HCT116 (cell line): ENCODE data around the gene MIDN. TPM values are rescaled to one million over a fixed set of nuclear protein-coding genes. Genes with fewer than 3 reads are reported as not detected.

Source experiments
- ATAC-seq: fragments of 200-7000 bp; cut with Tn5 transposase; 2 replicates; pipeline ENCODE4 v1.9.1; 2020; ENCODE audit warnings: mild to moderate bottlenecking, moderate library complexity
- BruUV-seq: library from RNA; stranded (reverse); fragments of 400-500 nt; replicated peaks from 2 replicates; lab custom pipeline; 2021; lab: Mats Ljungman, UMichigan
- CTCF ChIA-PET: fragments of 300-600 bp; sonication (Branson Sonifier 250); formaldehyde crosslinking; loops from one replicate; lab custom pipeline; 2021; ENCODE audit warnings: antibody characterized with exemption; lab: Charles Lee
- POLR2A ChIA-PET: fragments of 300-600, 350-600 bp; sonication (Branson Sonifier 250); formaldehyde crosslinking; loops from one replicate; lab custom pipeline; 2021; ENCODE audit warnings: antibody characterized with exemption; lab: Charles Lee
- RAD21 ChIA-PET, 2 experiments: fragments of 300-600 bp; sonication (Branson Sonifier 250); formaldehyde crosslinking; loops; one replicate each; lab custom pipeline; 2023; ENCODE audit warnings: low total read pairs in 2 of 2; ENCODE audit not compliant: uncharacterized antibody in 2 of 2, unreplicated experiment in 2 of 2, low non-redundant PET in 1 of 2; lab: Charles Lee
- DNase-seq: peaks from one replicate; pipeline ENCODE4 v3.0.0-alpha.2; 2010; ENCODE audit warnings: low read depth, low spot score
- H2AFZ ChIP-seq: fragments of 200-600 bp; shearing (Covaris generic), sonication (generic); 2 replicates; pipeline ENCODE4 v1.6.1; 2017; ENCODE audit warnings: low read depth, mixed run types, mixed read lengths, antibody characterized with exemption, low read length; ENCODE audit not compliant: poor library complexity, severe bottlenecking
- H3K27ac ChIP-seq: 2 replicates; pipeline ENCODE4 v1.5.1; 2012; ENCODE audit warnings: low read depth, low read length
- H3K27me3 ChIP-seq: fragments of 200-600 bp; sonication (generic); 2 replicates; pipeline ENCODE4 v1.6.1; 2016; ENCODE audit warnings: mixed run types, low read length, mixed read lengths; ENCODE audit not compliant: insufficient read depth
- H3K36me3 ChIP-seq, 2 experiments: fragments of 200-500 bp in 1 of 2; fragments of 200-600 bp in 1 of 2; sonication (Bioruptor generic) in 1 of 2; sonication (generic) in 1 of 2; 2 replicates each; pipeline versions ENCODE4 v1.5.1 to v1.6.1; 2014 to 2016; ENCODE audit warnings: low read length in 2 of 2, inconsistent platforms in 1 of 2, mixed read lengths in 1 of 2, mixed run types in 1 of 2; ENCODE audit not compliant: insufficient read depth in 2 of 2, control insufficient read depth in 1 of 2
- H3K4me1 ChIP-seq, 2 experiments: fragments of 200-600 bp in 1 of 2; sonication (generic) in 1 of 2; 2 replicates each; pipeline versions ENCODE4 v1.5.1 to v1.6.1; 2012 to 2017; ENCODE audit warnings: low read length in 2 of 2, inconsistent platforms in 1 of 2, mild to moderate bottlenecking in 1 of 2, mixed read lengths in 1 of 2, mixed run types in 1 of 2, moderate library complexity in 1 of 2; ENCODE audit not compliant: insufficient read depth in 2 of 2, control insufficient read depth in 1 of 2
- H3K4me2 ChIP-seq: fragments of 200-600 bp; sonication (generic); 2 replicates; pipeline ENCODE4 v1.6.1; 2017; ENCODE audit warnings: mixed run types, low read length, mixed read lengths
- H3K4me3 ChIP-seq, 2 experiments: fragments of 200-600 bp in 1 of 2; sonication (generic) in 1 of 2; replicated peaks in 1 of 2; 2 replicates each; pipeline ENCODE4 v1.5.1; 2011 to 2016; ENCODE audit warnings: low read length in 2 of 2, control low read depth in 1 of 2, low read depth in 1 of 2, mild to moderate bottlenecking in 1 of 2, mixed read lengths in 1 of 2, mixed run types in 1 of 2
- H3K79me2 ChIP-seq: fragments of 200-600 bp; sonication (generic); 2 replicates; pipeline ENCODE4 v1.6.1; 2017; ENCODE audit warnings: mild to moderate bottlenecking, mixed run types, low read length, moderate library complexity, mixed read lengths; ENCODE audit not compliant: insufficient read depth
- H3K9ac ChIP-seq: fragments of 200-600 bp; sonication (generic); 2 replicates; pipeline ENCODE4 v1.6.1; 2016; ENCODE audit warnings: low read length, mixed read lengths
- H3K9me2 ChIP-seq: fragments of 200-600 bp; sonication (generic), shearing (Covaris generic); 2 replicates; pipeline ENCODE4 v1.6.1; 2017; ENCODE audit warnings: mixed run types, mild to moderate bottlenecking, moderate library complexity; ENCODE audit not compliant: insufficient read depth
- H3K9me3 ChIP-seq, 2 experiments: fragments of 200-500 bp in 1 of 2; fragments of 200-600 bp in 1 of 2; sonication (Bioruptor generic) in 1 of 2; sonication (generic) in 1 of 2; 2 replicates each; pipeline ENCODE4 v1.6.1; 2014 to 2017; ENCODE audit warnings: low read length in 2 of 2, mixed read lengths in 2 of 2, inconsistent platforms in 1 of 2, low read depth in 1 of 2, mild to moderate bottlenecking in 1 of 2, mixed run types in 1 of 2, moderate library complexity in 1 of 2; ENCODE audit not compliant: control insufficient read depth in 1 of 2, insufficient read depth in 1 of 2
- H4K20me1 ChIP-seq: fragments of 200-600 bp; sonication (generic), shearing (Covaris generic); 2 replicates; pipeline ENCODE4 v1.6.1; 2017; ENCODE audit warnings: mixed run types, mild to moderate bottlenecking, moderate library complexity; ENCODE audit not compliant: insufficient read depth
- ATF3 ChIP-seq: IDR thresholded peaks from 2 replicates; pipeline ENCODE4 v1.6.1; 2012
- CBX3 ChIP-seq: IDR thresholded peaks from 2 replicates; pipeline ENCODE4 v1.6.1; 2012; ENCODE audit warnings: low read depth
- CEBPB ChIP-seq: IDR thresholded peaks from 2 replicates; pipeline ENCODE4 v1.6.1; 2012; ENCODE audit warnings: low read depth
- CTCF ChIP-seq, 3 experiments: fragments of 200-600 bp in 1 of 3; sonication (generic) in 1 of 3; IDR thresholded peaks in 2 of 3; conservative IDR thresholded peaks in 1 of 3; 2 replicates each; pipeline ENCODE4 v1.5.1; 2012 to 2017; ENCODE audit warnings: low read depth in 2 of 3, low read length in 2 of 3, antibody characterized with exemption in 1 of 3, borderline replicate concordance in 1 of 3, control low read depth in 1 of 3, mild to moderate bottlenecking in 1 of 3, mixed read lengths in 1 of 3, mixed run types in 1 of 3, moderate library complexity in 1 of 3; ENCODE audit not compliant: insufficient read depth in 1 of 3
- EGR1 ChIP-seq: IDR thresholded peaks from 2 replicates; pipeline ENCODE4 v1.6.1; 2012; ENCODE audit warnings: low read depth
- EZH2phosphoT487 ChIP-seq: fragments of 200-600 bp; IDR thresholded peaks from 2 replicates; pipeline ENCODE4 v1.6.1; 2018; ENCODE audit warnings: antibody characterized with exemption, borderline replicate concordance
- FOSL1 ChIP-seq: IDR thresholded peaks from 2 replicates; pipeline ENCODE4 v1.6.1; 2012; ENCODE audit warnings: low read depth
- JUND ChIP-seq: IDR thresholded peaks from 2 replicates; pipeline ENCODE4 v1.6.1; 2012
- POLR2A ChIP-seq: IDR thresholded peaks from 2 replicates; pipeline ENCODE4 v1.7.0; 2011; ENCODE audit warnings: borderline replicate concordance; ENCODE audit not compliant: insufficient read depth, insufficient read length; ENCODE audit errors: extremely low read depth
- POLR2AphosphoS5 ChIP-seq: IDR thresholded peaks from 2 replicates; pipeline ENCODE4 v1.6.1; 2011; ENCODE audit warnings: mild to moderate bottlenecking, low read depth, low read length, moderate library complexity
- RAD21 ChIP-seq: IDR thresholded peaks from 2 replicates; pipeline ENCODE4 v1.6.1; 2012; ENCODE audit warnings: low read depth, mild to moderate bottlenecking
- SIN3A ChIP-seq: IDR thresholded peaks from 2 replicates; pipeline ENCODE4 v1.6.1; 2012; ENCODE audit warnings: low read depth
- SP1 ChIP-seq: IDR thresholded peaks from 2 replicates; pipeline ENCODE4 v1.6.1; 2012; ENCODE audit warnings: low read depth
- YY1 ChIP-seq: IDR thresholded peaks from 2 replicates; pipeline ENCODE4 v1.6.1; 2011; ENCODE audit warnings: low read length, low read depth, moderate library complexity, mild to moderate bottlenecking; ENCODE audit not compliant: insufficient replicate concordance; ENCODE audit errors: extremely low read depth
- ZNF274 ChIP-seq: fragments of 200-500 bp; sonication (Bioruptor generic); IDR thresholded peaks from 2 replicates; pipeline ENCODE4 v1.6.1; 2014; ENCODE audit warnings: mild to moderate bottlenecking, low read depth, low read length, inconsistent platforms
- intact Hi-C: fragments of 100-400 bp; cut with micrococcal nuclease; formaldehyde crosslinking; loops from 2 replicates; pipeline ENCODE4 v1.10.0; 2022
- total RNA-seq: library from RNA; stranded (reverse); gene quantifications from one replicate; pipeline ENCODE4 v1.2.1, GENCODE V29; 2021; ENCODE audit not compliant: unreplicated experiment

MIDN gene
- total RNA-seq, 1 experiment from 2014 or later = 146 TPM

- H3K36me3 ChIP-seq = peaks cover 18 to 26% of the 10 kb centered on the region in 2 experiments; a peak in 3 of 4 replicates
- BruUV-seq = no TSS peak
- H3K4me3 ChIP-seq = peak overlapping the region in 1 of 2 experiments; percentile 85; a peak in 3 of 4 replicates
- ATAC-seq (no peak), DNase-seq (no peak)
- peaks cover 46% of the 10 kb centered on the region for H3K79me2 ChIP-seq
- peak overlapping the region; percentile 99 for H3K4me2 ChIP-seq
- peak overlapping the region; percentile 97 for H3K9ac ChIP-seq
- H3K27me3 ChIP-seq = no peaks in the 10 kb centered on the region
- ChIA-PET RAD21 (no interaction called here), CTCF (no interaction called here), POLR2A (no interaction called here)
- H3K4me1 ChIP-seq = peaks cover 17 to 40% of the 10 kb centered on the region in 2 experiments
- H3K27ac ChIP-seq = peak overlapping the region; percentile 100
- H3K9me2 ChIP-seq = no peaks in the 10 kb centered on the region
- no peaks in the 10 kb centered on the region for H4K20me1 ChIP-seq
- no peaks in the 10 kb centered on the region for H3K9me3 ChIP-seq
- intact Hi-C loops = loop anchor here (10.0 kb wide), 1 partner anchor 128 kb away; the partner anchor contains the start of genes DAZAP1 and GAMT
- TF ChIP-seq POLR2AphosphoS5 (no peak), ATF3 (no peak), CBX3 (no peak), FOSL1 (no peak), JUND (no peak), POLR2A (no peak), SP1 (no peak), RAD21 (no peak), EZH2phosphoT487 (no peak), CEBPB (no peak), EGR1 (no peak), YY1 (no peak)
- no peak overlapping the region for H2AFZ ChIP-seq
Measured at GRCh38 chr19:1277061-1277460, 28.7 kb downstream of the MIDN start.

GRCh38 chr19:1278074-1278473 lies 29.7 kb downstream of the MIDN start:
- Histone ChIP-seq H3K4me3 (no peak overlapping the region), H3K27ac (no peak overlapping the region), H3K9me3 (no peaks in the 10 kb centered on the region), H3K79me2 (peaks cover 36% of the 10 kb centered on the region), H3K36me3 (peaks cover 8 to 17% of the 10 kb centered on the region in 2 experiments; a peak in 3 of 4 replicates), H4K20me1 (no peaks in the 10 kb centered on the region), H3K27me3 (no peaks in the 10 kb centered on the region), H2AFZ (no peak overlapping the region), H3K4me1 (peaks cover 17 to 40% of the 10 kb centered on the region in 2 experiments), H3K4me2 (no peak overlapping the region), H3K9me2 (no peaks in the 10 kb centered on the region), H3K9ac (no peak overlapping the region)
- TF ChIP-seq ATF3 (no peak), CTCF (IDR thresholded peaks at IDR 0.05 in 2 of 3, conservative IDR thresholded peaks at IDR 0.05 in 1 of 3; ENCODE audit: borderline replicate concordance in 1 of 3, insufficient read depth in 1 of 3, low read depth in 2 of 3, low read length in 2 of 3) (no peak), ZNF274 (no peak), SIN3A (no peak)
- POLR2A ChIA-PET = interaction anchor here (0.6 kb wide), 1 partner anchor 137 kb away, joined by 3 read pairs; no protein-coding TSS in a partner anchor
- BruUV-seq = no TSS peak
- intact Hi-C loops = loop anchor here (10.0 kb wide), 1 partner anchor 127 kb away; the partner anchor contains the start of genes DAZAP1 and GAMT
- RAD21 ChIA-PET = no interaction called here
- ATAC-seq (no peak), DNase-seq (no peak)
- CTCF ChIA-PET = no interaction called here
